Endothelial cell of hepatic sinusoid (primary cell): ENCODE data around the gene HDAC7.

Source experiments
- in situ Hi-C: cut with HindIII; loops from 2 replicates; pipeline ENCODE4 v1.10.0; 2017; ENCODE audit warnings: low sequenced_read_pairs

Gene HDAC7

DNA sequence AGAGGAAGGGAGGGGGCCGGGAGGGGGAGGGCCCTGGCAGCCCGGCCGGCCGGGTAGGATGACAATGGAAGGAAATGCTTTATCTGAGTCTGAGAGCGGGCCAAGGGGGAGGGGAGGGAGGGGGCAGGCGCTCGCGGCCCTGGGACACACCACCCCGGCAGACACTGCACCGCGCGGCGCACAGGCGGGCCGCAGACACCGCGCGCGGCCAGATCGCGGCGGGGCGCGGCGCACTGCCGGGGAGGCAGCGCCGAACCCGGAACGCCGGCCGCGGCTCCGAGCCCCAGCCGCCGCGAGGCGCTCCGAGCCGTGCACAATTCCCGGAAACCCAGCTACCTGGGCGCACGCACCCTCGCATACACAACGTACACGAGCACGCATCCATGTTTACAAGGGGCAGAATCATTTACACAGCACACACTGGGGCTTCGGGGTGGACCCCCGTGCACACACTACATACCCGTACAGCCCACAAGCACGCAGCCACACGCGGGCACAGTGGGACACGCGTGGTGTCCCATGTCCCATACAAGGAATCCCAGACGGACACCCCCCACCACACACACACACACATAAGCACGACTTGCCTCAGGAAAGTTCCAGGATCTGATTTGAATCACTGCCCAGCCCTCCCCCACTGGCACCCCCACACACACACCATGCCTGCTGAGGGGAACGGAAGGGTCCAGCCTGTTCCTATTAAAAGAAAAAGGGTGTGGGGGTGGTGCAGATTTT is at the start of gene HDAC7:
HDAC7 (minus strand) TSS at position 8 of the 735 bp plus-strand sequence. CDS start 118 bp downstream, outside the sequence.
- in situ Hi-C loops: loop anchor here (5.0 kb wide), 1 partner anchor 98 kb away; no protein-coding TSS in a partner anchor

- in situ Hi-C loops: no loop called here
Measured at GRCh38 chr12:47868552-47869031, 48.9 kb upstream of the HDAC7 start.

DNA sequence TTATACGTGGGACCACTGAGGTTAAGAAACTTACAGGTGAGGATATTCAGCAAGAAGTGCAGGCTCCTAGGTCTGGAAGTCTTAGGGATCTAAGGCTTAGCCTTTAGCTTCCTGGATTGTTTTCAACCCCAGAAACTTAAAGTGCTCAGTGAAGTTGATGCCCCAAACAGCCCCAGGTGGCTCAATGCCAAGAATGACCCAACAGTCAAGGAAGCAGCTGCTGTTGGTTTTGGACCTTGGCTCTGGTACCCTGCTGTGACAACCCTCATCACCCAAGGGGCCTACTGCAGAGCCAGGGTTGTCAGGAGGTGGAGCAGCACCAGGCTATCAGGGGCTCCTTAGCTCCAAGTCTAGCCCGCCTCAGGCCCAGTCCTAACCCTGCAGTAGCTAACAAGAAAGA is 48.3 kb upstream of the HDAC7 start:
- in situ Hi-C loops: no loop called here

GRCh38 chr12:47867495-47867941 is 47.8 kb upstream of the HDAC7 start:
- in situ Hi-C loops: no loop called here

DNA sequence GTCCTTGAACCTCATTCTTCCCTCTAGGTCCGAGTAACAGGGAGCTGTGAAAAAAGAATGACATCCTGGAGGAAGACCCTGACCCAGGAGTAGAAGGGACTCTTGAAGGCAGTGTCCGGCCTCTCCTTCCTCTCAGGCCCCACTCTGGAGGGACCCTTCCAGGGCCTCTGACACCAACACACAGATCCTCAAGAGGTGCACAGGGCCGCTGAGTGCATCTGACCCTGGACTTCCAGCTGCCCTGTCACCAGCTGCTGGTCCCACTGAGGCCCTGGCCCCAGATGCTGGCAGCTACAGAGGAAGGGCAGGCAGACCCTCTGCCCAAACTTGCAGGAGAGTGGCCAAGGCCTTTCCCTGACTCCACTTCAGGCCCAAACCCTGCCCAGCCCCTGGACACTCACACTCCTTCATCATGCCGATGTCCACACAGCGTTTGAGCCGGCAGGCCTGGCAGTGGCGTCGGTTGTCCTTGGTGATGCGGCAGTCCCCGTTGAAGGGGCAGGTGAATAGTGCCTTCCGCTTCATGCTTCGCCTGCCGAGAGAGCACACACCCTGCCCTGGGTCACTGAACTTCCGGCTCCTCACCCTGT is 45.0 kb upstream of the HDAC7 start:
- in situ Hi-C loops: no loop called here

GRCh38 chr12:47863985-47864384 is 44.3 kb upstream of the HDAC7 start:
- in situ Hi-C loops: no loop called here

- in situ Hi-C loops: no loop called here
Measured at GRCh38 chr12:47863467-47863866, 43.8 kb upstream of the HDAC7 start.

DNA sequence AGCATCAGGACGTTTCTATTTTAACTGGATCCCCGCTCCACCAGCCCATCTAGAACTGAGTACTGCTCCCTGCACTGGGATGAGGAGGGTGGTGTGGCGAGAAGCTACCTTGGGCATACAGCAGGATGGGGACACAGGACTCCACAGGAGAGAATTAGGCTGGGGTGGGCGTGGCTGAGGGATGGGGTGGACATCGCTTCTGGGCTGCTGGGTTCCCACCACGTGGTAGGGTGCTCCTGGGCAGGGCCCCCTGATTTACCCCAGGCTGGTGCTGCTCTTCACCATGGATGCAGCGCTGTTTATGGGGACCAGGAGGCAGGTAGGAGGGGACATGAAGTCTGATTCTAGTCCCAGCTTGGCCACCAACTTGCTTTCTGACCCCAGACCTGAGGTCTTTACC is 43.2 kb upstream of the HDAC7 start:
- in situ Hi-C loops: no loop called here

- in situ Hi-C loops: no loop called here
Measured at GRCh38 chr12:47862167-47862750, 42.6 kb upstream of the HDAC7 start.

DNA sequence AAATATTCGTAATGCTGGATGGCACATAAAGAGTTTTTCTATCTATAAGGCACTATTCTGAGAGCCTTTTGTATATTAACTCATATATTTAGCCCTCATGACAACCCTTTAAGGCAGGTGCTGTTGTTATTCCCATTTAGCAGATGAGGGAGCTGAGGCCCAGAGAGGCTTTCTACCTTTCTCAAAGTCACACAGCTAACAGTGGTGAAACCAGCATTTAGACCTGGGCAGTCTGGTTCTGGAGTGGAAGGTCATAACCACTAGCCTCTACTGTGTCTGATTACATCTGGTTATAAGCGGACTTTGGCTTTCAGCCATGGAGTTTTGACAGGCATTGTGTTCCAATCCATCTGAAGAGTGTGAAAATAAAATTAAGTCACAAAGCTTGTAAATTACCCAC is 41.2 kb upstream of the HDAC7 start:
- in situ Hi-C loops: no loop called here

- in situ Hi-C loops: no loop called here
Measured at GRCh38 chr12:47860279-47860841, 40.7 kb upstream of the HDAC7 start.

DNA sequence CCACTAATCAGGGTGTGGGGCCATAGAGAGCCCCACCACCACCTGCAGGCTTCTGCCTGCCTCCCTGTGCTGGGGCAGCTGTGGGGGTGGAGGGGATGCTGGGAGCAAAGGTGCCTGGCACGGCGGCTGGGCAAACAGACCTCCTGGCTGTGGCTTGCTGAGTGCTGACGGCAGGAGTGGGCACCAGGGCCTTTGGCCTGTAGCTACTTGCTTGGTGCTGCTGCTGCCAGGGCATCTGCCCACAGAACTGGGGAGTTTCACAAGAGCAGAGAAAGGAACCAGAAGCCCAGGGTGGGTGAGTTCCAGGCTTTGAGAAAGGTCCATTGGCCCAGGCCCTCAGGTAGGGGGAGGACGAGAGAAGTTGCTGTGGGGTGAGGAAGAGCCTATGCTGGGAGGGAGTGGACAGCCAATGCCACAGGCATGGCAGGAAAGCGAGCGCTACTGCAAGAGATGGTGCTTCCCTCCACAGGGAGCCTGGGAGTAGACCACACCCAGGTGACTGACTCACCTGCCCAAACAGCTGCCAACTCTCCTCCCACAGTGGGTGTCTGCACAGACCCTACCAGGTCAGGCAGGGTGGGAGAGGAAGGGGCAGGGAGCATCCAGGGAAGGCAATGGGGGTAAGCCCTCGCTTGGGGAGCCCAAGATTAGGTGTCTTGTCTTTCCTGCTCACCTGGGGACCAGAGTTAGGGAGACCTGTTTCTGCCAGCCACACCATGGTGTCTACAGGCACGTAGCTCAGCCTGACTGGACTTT is 39.0 kb upstream of the HDAC7 start:
- in situ Hi-C loops: no loop called here

DNA sequence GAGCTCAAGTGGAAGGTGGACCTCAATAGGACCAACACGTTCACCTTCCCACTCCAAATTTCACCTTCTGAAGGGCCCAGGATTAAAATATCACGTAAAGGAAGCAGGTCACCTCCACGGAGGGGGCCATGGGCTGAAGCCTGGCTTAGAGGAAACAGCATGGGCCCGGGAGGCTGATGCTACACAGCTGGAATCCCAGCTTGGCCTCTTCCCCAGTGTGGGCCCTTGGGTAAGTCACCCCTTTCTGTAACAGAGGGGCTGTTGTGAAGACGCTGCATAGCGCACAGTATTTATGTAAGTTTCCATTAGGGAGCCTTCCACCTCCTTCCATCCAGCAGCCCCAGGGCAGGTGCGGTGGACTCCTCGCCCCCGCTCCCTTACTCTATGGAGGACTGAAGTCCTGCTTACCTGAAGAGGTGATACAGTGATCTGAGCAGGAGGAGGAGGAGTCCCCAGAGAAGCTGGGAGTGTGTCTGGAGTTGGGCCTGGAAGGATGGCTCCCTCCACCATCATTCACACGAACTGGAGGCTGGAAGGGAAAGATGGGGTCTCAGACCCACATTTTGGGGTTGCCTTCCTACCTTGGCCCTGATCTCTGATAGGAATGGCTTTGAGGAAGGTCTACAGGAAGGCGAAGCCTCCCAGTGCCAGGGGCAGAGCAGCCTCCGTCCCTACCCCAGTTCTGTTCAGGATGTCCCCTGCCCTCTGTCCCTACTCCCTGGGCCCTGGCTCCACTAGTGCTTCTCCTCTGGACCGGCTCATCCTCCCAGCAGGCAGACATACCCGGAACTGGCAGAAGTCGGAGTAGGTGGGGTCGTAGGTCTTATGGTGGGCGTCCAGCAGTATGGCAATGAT is 37.2 kb upstream of the HDAC7 start:
- in situ Hi-C loops: no loop called here

DNA sequence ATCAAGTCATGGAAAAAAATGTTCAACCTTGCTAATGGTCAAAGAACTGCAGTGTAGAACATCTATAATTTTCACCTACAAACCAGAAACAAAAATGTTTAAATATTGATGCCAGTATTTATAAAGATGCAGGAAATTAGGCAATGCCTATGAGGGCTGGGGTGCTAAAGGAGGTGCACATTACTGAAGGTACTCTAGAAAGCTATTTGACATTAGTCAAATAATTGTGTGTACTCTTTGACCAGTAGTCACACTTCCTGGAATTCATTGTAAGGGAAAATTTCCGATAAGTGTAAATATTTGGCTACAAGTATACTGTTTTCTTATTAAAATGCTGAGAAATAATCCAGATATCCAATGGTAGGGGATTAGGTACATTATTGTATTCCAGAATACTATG is 36.4 kb upstream of the HDAC7 start:
- in situ Hi-C loops: no loop called here

DNA sequence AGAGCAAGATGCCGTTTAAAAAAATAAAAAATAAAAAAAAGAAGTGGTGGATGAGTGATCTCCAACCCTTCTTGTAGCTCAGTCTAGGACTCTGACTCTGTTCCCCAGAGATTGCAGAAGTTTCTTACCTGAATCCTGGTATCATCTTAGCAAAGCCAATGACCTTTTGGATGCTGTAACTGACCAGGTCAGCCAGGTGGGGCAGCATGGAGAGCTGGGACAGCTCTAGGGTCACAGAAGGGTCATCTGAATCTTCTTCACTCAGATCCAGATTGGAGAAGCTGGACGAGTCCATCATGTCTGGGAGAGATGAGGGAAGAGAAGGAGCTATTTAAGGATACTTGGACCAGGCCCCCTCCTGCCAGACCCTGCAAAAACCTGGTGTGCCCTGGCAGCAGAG is 35.8 kb upstream of the HDAC7 start:
- in situ Hi-C loops: no loop called here

GRCh38 chr12:47854531-47854930 is 34.8 kb upstream of the HDAC7 start:
- in situ Hi-C loops: no loop called here

- in situ Hi-C loops: no loop called here
Measured at GRCh38 chr12:47852096-47852571, 32.4 kb upstream of the HDAC7 start.

GRCh38 chr12:47851303-47851952 is 31.7 kb upstream of the HDAC7 start:
- in situ Hi-C loops: no loop called here
